T-helper 1 cell treated with Interleukin-12 subunit alpha and Interleukin-12 subunit beta and Interleukin-4 antibody, amounts not matched to agents 30 μg/mL and 1 μg/mL, for 36 hours (primary cell): ENCODE data around the gene SLC25A19.
"Not testable (repeated sequence)": the region's sequence is repeated elsewhere in the genome, so short reads cannot be mapped to it uniquely, and the experiment has no call there.

Experiments used
- H3K27ac Mint-ChIP-seq: one replicate; pipeline ENCODE4 v1.8.0; 2021; ENCODE audit warnings: mild to moderate bottlenecking, mixed read lengths
- H3K27me3 Mint-ChIP-seq: one replicate; pipeline ENCODE4 v1.8.0; 2021; ENCODE audit warnings: low read depth, mixed read lengths
- H3K36me3 Mint-ChIP-seq: one replicate; pipeline ENCODE4 v1.8.0; 2021; ENCODE audit warnings: low read depth, mixed read lengths
- H3K4me1 Mint-ChIP-seq: one replicate; pipeline ENCODE4 v1.8.0; 2021; ENCODE audit warnings: low read depth, mixed read lengths
- H3K4me3 Mint-ChIP-seq: one replicate; pipeline ENCODE4 v1.8.0; 2021; ENCODE audit warnings: mild to moderate bottlenecking, moderate library complexity, mixed read lengths
- H3K9me3 Mint-ChIP-seq: one replicate; pipeline ENCODE4 v1.8.0; 2021; ENCODE audit warnings: mixed read lengths

SLC25A19 gene

GRCh38 chr17:75288359-75288758 lies 874 bp downstream of the SLC25A19 start:
- peaks cover 14% of the 10 kb centered on the region for H3K36me3 Mint-ChIP-seq
- no peaks in the 10 kb centered on the region for H3K27me3 Mint-ChIP-seq

GRCh38 chr17:75287221-75287620 lies 2.0 kb downstream of the SLC25A19 start:
- Mint-ChIP-seq H3K27me3 (no peaks in the 10 kb centered on the region), H3K9me3 (no peaks in the 10 kb centered on the region), H3K4me3 (no peak overlapping the region), H3K36me3 (peaks cover 16% of the 10 kb centered on the region), H3K4me1 (peaks cover 15% of the 10 kb centered on the region), H3K27ac (no peak overlapping the region)

More at GRCh38 chr17:75288359-75288758, 874 bp downstream of the SLC25A19 start:
- H3K4me3 Mint-ChIP-seq, result peak overlapping the region; percentile 97
- no peaks in the 10 kb centered on the region for H3K9me3 Mint-ChIP-seq
- H3K27ac Mint-ChIP-seq, result peak overlapping the region; percentile 100
- H3K4me1 Mint-ChIP-seq, result peaks cover 19% of the 10 kb centered on the region

DNA sequence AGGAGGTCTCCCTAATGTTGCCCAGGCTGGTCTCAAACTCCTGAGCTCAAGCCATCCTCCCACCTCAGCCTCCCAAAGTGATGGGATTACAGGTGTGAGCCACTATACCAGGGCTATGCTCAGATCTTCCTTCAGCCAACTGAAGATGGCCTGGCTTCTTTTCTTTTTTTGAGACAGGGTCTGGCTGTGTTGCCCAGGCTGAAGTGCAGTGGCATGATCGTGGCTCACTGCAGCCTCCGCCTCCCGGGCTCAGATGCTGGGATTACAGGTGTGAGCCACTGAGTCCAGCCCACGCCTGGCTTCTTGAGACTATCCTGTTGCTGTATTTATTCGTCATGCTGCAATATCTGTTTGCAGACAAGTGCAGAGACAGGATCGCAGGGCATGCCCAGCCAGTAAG lies 4.1 kb downstream of the SLC25A19 start:
- Mint-ChIP-seq H3K27me3 (no peaks in the 10 kb centered on the region), H3K4me1 (peaks cover 11% of the 10 kb centered on the region), H3K9me3 (no peaks in the 10 kb centered on the region), H3K36me3 (peaks cover 16% of the 10 kb centered on the region), H3K4me3 (no peak overlapping the region), H3K27ac (no peak overlapping the region)

GRCh38 chr17:75280189-75280588 lies 9.0 kb downstream of the SLC25A19 start:
- not testable (repeated sequence) for H3K4me3 Mint-ChIP-seq, H3K27ac Mint-ChIP-seq, H3K4me1 Mint-ChIP-seq, H3K9me3 Mint-ChIP-seq, H3K27me3 Mint-ChIP-seq, H3K36me3 Mint-ChIP-seq

- no peaks in the 10 kb centered on the region for H3K9me3 Mint-ChIP-seq
- peaks cover 8% of the 10 kb centered on the region for H3K36me3 Mint-ChIP-seq
- H3K27ac Mint-ChIP-seq, result no peak overlapping the region
- H3K4me1 Mint-ChIP-seq, result peaks cover 12% of the 10 kb centered on the region
- no peak overlapping the region for H3K4me3 Mint-ChIP-seq
- no peaks in the 10 kb centered on the region for H3K27me3 Mint-ChIP-seq
Measured at GRCh38 chr17:75277664-75278071, 11.6 kb downstream of the SLC25A19 start.

GRCh38 chr17:75273977-75274708 lies 15.1 kb downstream of the SLC25A19 start:
- Mint-ChIP-seq H3K4me3 (peak overlapping the region; percentile 2), H3K27ac (peak overlapping the region; percentile 20), H3K27me3 (no peaks in the 10 kb centered on the region), H3K9me3 (no peaks in the 10 kb centered on the region), H3K4me1 (peaks cover 24% of the 10 kb centered on the region), H3K36me3 (peaks cover 9% of the 10 kb centered on the region)

GRCh38 chr17:75272848-75273184 lies 16.4 kb downstream of the SLC25A19 start:
- H3K27me3 Mint-ChIP-seq, result no peaks in the 10 kb centered on the region
- peaks cover 9% of the 10 kb centered on the region for H3K36me3 Mint-ChIP-seq
- H3K4me3 Mint-ChIP-seq, result peak overlapping the region; percentile 34
- peaks cover 28% of the 10 kb centered on the region for H3K4me1 Mint-ChIP-seq
- no peaks in the 10 kb centered on the region for H3K9me3 Mint-ChIP-seq
- H3K27ac Mint-ChIP-seq, result peak overlapping the region; percentile 67

- Mint-ChIP-seq H3K4me3 (peak overlapping the region; percentile 89), H3K36me3 (peaks cover 9% of the 10 kb centered on the region), H3K27ac (peak overlapping the region; percentile 88), H3K9me3 (no peaks in the 10 kb centered on the region), H3K4me1 (peaks cover 30% of the 10 kb centered on the region), H3K27me3 (no peaks in the 10 kb centered on the region)
Measured at GRCh38 chr17:75271955-75272847, 17.0 kb downstream of the SLC25A19 start.

GRCh38 chr17:75271233-75271954 lies 17.8 kb downstream of the SLC25A19 start:
- Mint-ChIP-seq H3K27me3 (no peaks in the 10 kb centered on the region), H3K4me1 (peaks cover 30% of the 10 kb centered on the region), H3K4me3 (peak overlapping the region; percentile 89), H3K27ac (peak overlapping the region; percentile 88), H3K36me3 (peaks cover 9% of the 10 kb centered on the region), H3K9me3 (no peaks in the 10 kb centered on the region)

GRCh38 chr17:75270966-75271232 lies 18.3 kb downstream of the SLC25A19 start, which contains the start of gene MIF4GD:
Gene MIF4GD (minus strand): TSS chr17:75271231. CDS start chr17:75270195, 1,036 bp downstream.
- H3K4me3 Mint-ChIP-seq, result peak within 1 kb of the TSS; percentile 89
- no peaks in the 10 kb centered on the region for H3K27me3 Mint-ChIP-seq
- H3K9me3 Mint-ChIP-seq, result no peaks in the 10 kb centered on the region
- H3K36me3 Mint-ChIP-seq, result peaks cover 9% of the 10 kb centered on the region
- peak within 1 kb of the TSS; percentile 88 for H3K27ac Mint-ChIP-seq
- H3K4me1 Mint-ChIP-seq, result peaks cover 30% of the 10 kb centered on the region

DNA sequence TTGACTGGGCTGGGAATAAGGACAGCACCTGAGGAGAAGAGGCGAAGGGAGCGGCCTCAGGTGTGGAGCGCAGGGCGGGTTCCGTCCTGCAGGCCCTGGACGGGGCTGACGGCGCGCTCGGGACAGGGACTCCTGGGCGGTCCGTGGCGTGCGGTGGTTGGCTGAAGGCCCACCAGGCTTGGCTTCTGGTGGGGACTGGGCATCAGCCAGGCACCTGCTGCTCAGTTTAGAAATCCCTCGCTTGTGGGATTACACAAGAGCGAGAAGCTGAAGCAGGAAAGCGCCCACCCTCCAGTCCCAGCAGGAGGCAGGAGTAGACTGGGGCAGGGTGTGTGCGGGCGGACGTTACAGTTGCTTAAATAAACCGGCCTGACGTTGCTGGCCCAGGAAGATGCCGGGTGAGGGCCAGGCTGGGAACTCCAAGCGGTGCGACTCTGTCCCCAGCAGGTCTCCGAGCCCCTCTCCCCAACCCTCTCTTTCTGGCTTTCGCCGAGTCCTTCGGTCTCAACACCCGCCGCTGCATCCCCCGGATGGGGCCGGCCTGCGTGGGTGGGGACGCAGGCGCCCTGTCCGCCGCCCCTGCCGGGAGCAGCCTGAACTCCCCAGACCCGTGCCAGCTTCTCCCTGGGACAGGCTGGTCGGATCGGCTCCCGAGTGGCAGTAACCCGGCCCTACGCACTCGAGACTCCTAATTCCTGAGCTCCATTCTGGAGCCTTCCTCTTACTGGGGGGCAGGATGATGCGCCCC lies 18.8 kb downstream of the SLC25A19 start:
- H3K4me1 Mint-ChIP-seq, result peaks cover 30% of the 10 kb centered on the region
- no peaks in the 10 kb centered on the region for H3K27me3 Mint-ChIP-seq
- peaks cover 12% of the 10 kb centered on the region for H3K36me3 Mint-ChIP-seq
- H3K9me3 Mint-ChIP-seq, result no peaks in the 10 kb centered on the region
- H3K4me3 Mint-ChIP-seq, result peak overlapping the region; percentile 81
- peak overlapping the region; percentile 87 for H3K27ac Mint-ChIP-seq

DNA sequence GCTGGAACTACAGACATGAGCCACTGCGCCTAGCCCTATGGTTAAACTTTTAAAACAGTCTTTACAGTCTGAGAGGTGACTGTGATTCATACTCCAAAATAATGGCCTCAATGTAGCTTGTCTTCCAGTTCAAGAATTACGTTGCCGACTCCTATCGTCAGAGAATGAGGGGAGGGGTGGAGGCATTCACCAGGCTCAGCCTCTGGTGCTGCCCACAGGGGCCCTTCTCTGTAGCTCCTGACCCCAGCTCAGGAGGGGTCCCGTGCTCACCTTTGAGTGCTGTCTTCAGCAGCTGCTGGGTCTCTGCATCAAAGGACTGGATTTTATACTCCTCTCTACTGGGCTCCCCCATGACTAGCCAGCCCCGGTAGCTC lies 19.4 kb downstream of the SLC25A19 start:
- Mint-ChIP-seq H3K27me3 (no peaks in the 10 kb centered on the region), H3K4me3 (peak overlapping the region; percentile 81), H3K36me3 (peaks cover 10% of the 10 kb centered on the region), H3K9me3 (no peaks in the 10 kb centered on the region), H3K27ac (peak overlapping the region; percentile 87), H3K4me1 (peaks cover 30% of the 10 kb centered on the region)

- H3K36me3 Mint-ChIP-seq, result peaks cover 5% of the 10 kb centered on the region
- H3K27me3 Mint-ChIP-seq, result no peaks in the 10 kb centered on the region
- H3K9me3 Mint-ChIP-seq, result no peaks in the 10 kb centered on the region
- no peak overlapping the region for H3K27ac Mint-ChIP-seq
- peaks cover 22% of the 10 kb centered on the region for H3K4me1 Mint-ChIP-seq
- H3K4me3 Mint-ChIP-seq, result no peak overlapping the region
Measured at GRCh38 chr17:75267411-75268232, 21.6 kb downstream of the SLC25A19 start.

DNA sequence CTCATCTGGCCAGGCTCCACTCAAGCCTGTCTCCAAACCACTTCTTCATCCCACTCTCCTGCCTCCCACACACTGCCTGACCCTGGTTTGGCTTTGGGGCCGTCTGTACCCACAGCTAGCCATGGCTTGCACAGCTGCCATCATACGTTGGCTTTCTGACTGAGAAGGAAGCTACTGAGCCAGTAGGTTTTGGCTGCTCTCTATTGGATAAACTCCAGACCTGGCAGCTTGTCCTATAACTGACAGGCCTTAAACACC lies 22.2 kb downstream of the SLC25A19 start:
- peaks cover 25% of the 10 kb centered on the region for H3K4me1 Mint-ChIP-seq
- H3K27me3 Mint-ChIP-seq, result no peaks in the 10 kb centered on the region
- H3K36me3 Mint-ChIP-seq, result peaks cover 8% of the 10 kb centered on the region
- no peak overlapping the region for H3K4me3 Mint-ChIP-seq
- H3K27ac Mint-ChIP-seq, result no peak overlapping the region
- H3K9me3 Mint-ChIP-seq, result no peaks in the 10 kb centered on the region
